Measurements from ENCODE around the gene OR6B1.

GRCh38 chr7:143967398-143967797 lies 32.7 kb upstream of the OR6B1 start:
- no peak for TF ChIP-seq CTCF (IDR thresholded peaks at IDR 0.05)
- no peak for TF ChIP-seq POLR2AphosphoS5 (IDR thresholded peaks at IDR 0.05)
- TF ChIP-seq POLR2A (IDR thresholded peaks at IDR 0.05), result no peak
